ENCODE results near the gene ANKHD1. TPM values are rescaled to one million over a fixed set of nuclear protein-coding genes. Genes with fewer than 3 reads are reported as not detected.
A peak's percentile ranks its signal among the peaks of the same experiment; 100 is the strongest.

Gene ANKHD1
- total RNA-seq, 3 donors from 2014 or later (not counting 1 experiment from before 2014, with no cell fraction given) = 225 to 239 (median 230) TPM

DNA sequence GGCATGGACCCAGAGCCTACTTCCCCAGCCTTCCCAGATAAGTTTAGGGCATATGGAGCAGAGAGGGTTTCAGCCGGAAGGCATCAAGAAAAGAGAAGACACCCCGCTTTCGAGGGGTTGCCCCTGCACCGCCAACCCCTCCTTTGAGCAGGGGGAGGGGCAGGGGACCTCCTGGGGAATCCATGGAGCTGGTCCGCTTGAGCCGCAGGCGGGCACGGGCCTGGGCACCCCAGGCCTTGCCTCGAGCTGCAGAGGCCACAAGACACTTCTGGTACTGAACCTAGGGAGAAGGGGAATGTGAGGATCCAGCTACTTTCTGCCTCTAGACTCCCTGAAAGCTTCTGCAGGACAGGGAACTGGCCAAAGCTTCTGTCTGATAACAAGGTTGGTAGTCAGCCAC, 156.9 kb downstream of the ANKHD1 start:
- Mint-ChIP-seq H3K27ac (peak overlapping the region; percentile 96), H3K4me1 (peaks cover 47 to 50% of the 10 kb centered on the region in 2 donors)
- no peak overlapping the region for H3K27ac ChIP-seq (ENCODE audit: low read length)

DNA sequence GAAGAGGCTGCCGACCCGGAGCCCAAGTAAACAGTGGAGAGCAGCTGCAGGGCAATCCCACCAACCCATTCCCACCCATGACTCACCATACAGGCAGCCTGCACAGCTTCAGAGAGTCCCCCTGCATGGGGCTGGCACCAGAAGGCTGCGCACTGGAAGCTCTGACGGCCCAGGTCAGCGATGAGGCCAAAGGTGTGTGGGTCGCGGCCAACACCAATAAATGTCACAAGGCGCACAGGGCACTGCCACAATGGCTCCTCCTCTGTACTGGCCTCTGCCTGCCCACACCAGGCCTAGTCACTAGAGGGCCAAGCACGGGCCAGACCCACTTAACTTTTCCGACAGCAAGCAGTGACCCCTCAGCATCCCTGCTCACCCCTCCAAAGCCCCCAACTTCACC, 158.6 kb downstream of the ANKHD1 start:
- H3K36me3 ChIP-seq (ENCODE audit: control insufficient read depth, insufficient read depth, low read length) = no peaks in the 10 kb centered on the region
- H3K27ac Mint-ChIP-seq = peak overlapping the region in 1 of 2 donors; percentile 33
- DNase-seq = peak in 1 of 2 donors; percentile 2

More for the DNA sequence above, 156.9 kb downstream of the ANKHD1 start:
- peaks cover 27% of the 10 kb centered on the region for H3K4me1 ChIP-seq (ENCODE audit: control insufficient read depth, insufficient read depth, low read length)
- TF ChIP-seq, protein P1, sequence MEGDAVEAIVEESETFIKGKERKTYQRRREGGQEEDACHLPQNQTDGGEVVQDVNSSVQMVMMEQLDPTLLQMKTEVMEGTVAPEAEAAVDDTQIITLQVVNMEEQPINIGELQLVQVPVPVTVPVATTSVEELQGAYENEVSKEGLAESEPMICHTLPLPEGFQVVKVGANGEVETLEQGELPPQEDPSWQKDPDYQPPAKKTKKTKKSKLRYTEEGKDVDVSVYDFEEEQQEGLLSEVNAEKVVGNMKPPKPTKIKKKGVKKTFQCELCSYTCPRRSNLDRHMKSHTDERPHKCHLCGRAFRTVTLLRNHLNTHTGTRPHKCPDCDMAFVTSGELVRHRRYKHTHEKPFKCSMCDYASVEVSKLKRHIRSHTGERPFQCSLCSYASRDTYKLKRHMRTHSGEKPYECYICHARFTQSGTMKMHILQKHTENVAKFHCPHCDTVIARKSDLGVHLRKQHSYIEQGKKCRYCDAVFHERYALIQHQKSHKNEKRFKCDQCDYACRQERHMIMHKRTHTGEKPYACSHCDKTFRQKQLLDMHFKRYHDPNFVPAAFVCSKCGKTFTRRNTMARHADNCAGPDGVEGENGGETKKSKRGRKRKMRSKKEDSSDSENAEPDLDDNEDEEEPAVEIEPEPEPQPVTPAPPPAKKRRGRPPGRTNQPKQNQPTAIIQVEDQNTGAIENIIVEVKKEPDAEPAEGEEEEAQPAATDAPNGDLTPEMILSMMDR (IDR thresholded peaks at IDR 0.05) = no peak
- H3K9me3 ChIP-seq (ENCODE audit: control insufficient read depth, insufficient read depth, low read length) = no peaks in the 10 kb centered on the region
- H3K4me3 ChIP-seq (ENCODE audit: low read length) = no peak overlapping the region
- H3K36me3 ChIP-seq (ENCODE audit: control insufficient read depth, insufficient read depth, low read length) = no peaks in the 10 kb centered on the region
- DNase-seq (no peak), ATAC-seq (no peak)
- Mint-ChIP-seq H3K4me3 (no peak overlapping the region), H3K9me3 (no peaks in the 10 kb centered on the region), H3K36me3 (no peaks in the 10 kb centered on the region), H3K27me3 (ENCODE audit: low read depth in 2 of 2) (no peaks in the 10 kb centered on the region)
- 93% methylated on average over 9 of the region's 9 CpGs for WGBS (ENCODE audit: insufficient coverage)
- intact Hi-C loops (cut with micrococcal nuclease) = no loop called here
- no peaks in the 10 kb centered on the region for H3K27me3 ChIP-seq (ENCODE audit: control insufficient read depth, insufficient read depth, low read length)

DNA sequence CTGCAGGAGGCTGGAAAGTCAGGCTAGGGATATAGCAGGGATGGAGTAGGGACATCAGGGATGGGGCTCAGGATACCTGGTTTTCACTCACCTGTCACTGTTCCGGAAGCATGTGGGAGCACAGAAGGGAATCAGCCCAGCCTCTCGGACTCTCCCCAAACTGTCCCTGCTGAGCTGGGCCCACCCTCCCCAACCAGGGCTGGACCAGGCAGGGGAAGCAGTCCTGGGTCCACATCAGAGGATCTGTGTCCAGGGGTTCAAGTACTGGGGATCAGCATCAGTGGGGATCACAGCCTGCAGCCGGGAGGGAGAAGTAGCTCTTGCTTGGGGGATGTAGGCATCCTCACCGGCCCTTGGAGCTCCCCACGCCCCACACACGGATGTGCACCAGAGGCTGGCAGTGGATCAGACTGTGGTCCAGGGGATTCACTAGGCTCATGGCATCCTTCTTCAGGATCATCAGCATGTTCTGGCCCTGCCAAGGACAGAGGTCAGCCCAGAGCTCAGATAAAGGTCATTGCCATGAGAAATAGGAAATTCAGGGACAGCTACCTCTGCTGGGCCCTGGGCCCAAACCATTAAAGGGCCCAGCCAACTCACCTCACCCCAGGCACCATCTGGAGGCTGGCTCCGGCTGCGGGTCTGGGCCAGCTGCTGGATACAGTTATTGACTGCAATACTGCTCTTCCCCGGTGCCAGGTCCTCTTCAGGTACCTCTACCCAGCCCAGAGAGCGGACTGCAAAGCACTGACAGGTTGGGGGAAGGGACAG, 160.3 kb downstream of the ANKHD1 start:
- H3K36me3 ChIP-seq (ENCODE audit: control insufficient read depth, insufficient read depth, low read length) = peaks cover 3% of the 10 kb centered on the region
- Mint-ChIP-seq H3K27me3 (ENCODE audit: low read depth in 2 of 2) (no peaks in the 10 kb centered on the region), H3K9me3 (no peaks in the 10 kb centered on the region), H3K4me1 (peaks cover 37 to 48% of the 10 kb centered on the region in 2 donors), H3K4me3 (no peak overlapping the region), H3K36me3 (no peaks in the 10 kb centered on the region), H3K27ac (peak overlapping the region; percentile 94 to 96)
- H3K4me1 ChIP-seq (ENCODE audit: control insufficient read depth, insufficient read depth, low read length) = peaks cover 28% of the 10 kb centered on the region
- no peak overlapping the region for H3K27ac ChIP-seq (ENCODE audit: low read length)
- H3K9me3 ChIP-seq (ENCODE audit: control insufficient read depth, insufficient read depth, low read length) = no peaks in the 10 kb centered on the region
- ATAC-seq (no peak), DNase-seq (peak in 1 of 2 donors; percentile 2)
- H3K27me3 ChIP-seq (ENCODE audit: control insufficient read depth, insufficient read depth, low read length) = no peaks in the 10 kb centered on the region
- 98% methylated on average over 8 of the region's 10 CpGs for WGBS (ENCODE audit: insufficient coverage)
- intact Hi-C loops (cut with micrococcal nuclease) = no loop called here
- H3K4me3 ChIP-seq (ENCODE audit: low read length) = no peak overlapping the region
- TF ChIP-seq, protein P1 (IDR thresholded peaks at IDR 0.05) = no peak

More for the DNA sequence above, 158.6 kb downstream of the ANKHD1 start:
- no peaks in the 10 kb centered on the region for H3K27me3 ChIP-seq (ENCODE audit: control insufficient read depth, insufficient read depth, low read length)
- H3K27me3 Mint-ChIP-seq (ENCODE audit: low read depth in 2 of 2) = no peaks in the 10 kb centered on the region
- peaks cover 37% of the 10 kb centered on the region for H3K4me1 ChIP-seq (ENCODE audit: control insufficient read depth, insufficient read depth, low read length)
- H3K4me3 Mint-ChIP-seq = no peak overlapping the region
- no peak overlapping the region for H3K4me3 ChIP-seq (ENCODE audit: low read length)
- H3K4me1 Mint-ChIP-seq = peaks cover 47 to 50% of the 10 kb centered on the region in 2 donors
- H3K27ac ChIP-seq (ENCODE audit: low read length) = no peak overlapping the region
- intact Hi-C loops (cut with micrococcal nuclease) = no loop called here
- no peaks in the 10 kb centered on the region for H3K36me3 Mint-ChIP-seq
- TF ChIP-seq, protein P1 (IDR thresholded peaks at IDR 0.05) = no peak
- H3K9me3 Mint-ChIP-seq = no peaks in the 10 kb centered on the region
- no peak for ATAC-seq
- H3K9me3 ChIP-seq (ENCODE audit: control insufficient read depth, insufficient read depth, low read length) = no peaks in the 10 kb centered on the region
- 97% methylated on average over 10 of the region's 10 CpGs for WGBS (ENCODE audit: insufficient coverage)

Measured in natural killer cell (primary cell).